Stimulated activated CD4-positive, alpha-beta T cell treated with anti-CD3 and anti-CD28 coated beads, Interleukin-4, amount 100 ng/mL, for 48 hours (primary cell): Measurements from ENCODE around the gene CORIN.
"Not testable (repeated sequence)": the region's sequence is repeated elsewhere in the genome, so short reads cannot be mapped to it uniquely, and the experiment has no call there.

ENCODE experiments used
- DNase-seq, 2 donors: peaks; one replicate each; pipeline ENCODE4 v3.0.0-alpha.2; 2020; ENCODE audit warnings: low read depth in 2 of 2

CORIN gene

GRCh38 chr4:47721485-47721884, 116.4 kb downstream of the CORIN start:
- DNase-seq = no peak

- DNase-seq = no peak
These were observed 117.1 kb downstream of the CORIN start for GRCh38 chr4:47720787-47721186.

GRCh38 chr4:47719576-47719975, 118.3 kb downstream of the CORIN start:
- DNase-seq = no peak

GRCh38 chr4:47718696-47719095, 119.2 kb downstream of the CORIN start:
- no peak for DNase-seq

- no peak for DNase-seq
These were observed 120.7 kb downstream of the CORIN start for GRCh38 chr4:47717188-47717587.

GRCh38 chr4:47715716-47716416, 122.0 kb downstream of the CORIN start:
- DNase-seq = no peak

GRCh38 chr4:47714269-47714668, 123.6 kb downstream of the CORIN start:
- DNase-seq = no peak

- DNase-seq = no peak
These were observed 124.6 kb downstream of the CORIN start for GRCh38 chr4:47713129-47713834.

DNA sequence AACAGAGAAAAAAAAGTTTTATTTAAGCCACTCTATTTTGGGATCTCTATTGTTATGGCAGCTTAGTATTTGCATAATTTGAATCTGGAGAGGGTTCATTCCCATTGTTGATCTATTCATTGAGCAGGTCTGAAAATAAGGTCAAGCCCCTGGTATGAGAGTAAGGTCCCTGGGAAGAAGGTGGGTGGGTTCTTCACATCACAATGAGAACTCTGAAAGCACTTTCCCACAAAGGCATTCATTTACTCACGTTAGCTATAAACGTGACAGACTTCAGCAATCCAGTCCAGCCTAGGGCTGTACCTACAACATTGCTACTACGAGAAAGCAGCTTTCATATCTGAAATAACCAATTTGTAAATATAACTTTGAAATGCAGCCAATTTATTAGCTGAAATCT, 126.2 kb downstream of the CORIN start:
- DNase-seq = no peak

GRCh38 chr4:47711183-47711582, 126.7 kb downstream of the CORIN start:
- no peak for DNase-seq

DNA sequence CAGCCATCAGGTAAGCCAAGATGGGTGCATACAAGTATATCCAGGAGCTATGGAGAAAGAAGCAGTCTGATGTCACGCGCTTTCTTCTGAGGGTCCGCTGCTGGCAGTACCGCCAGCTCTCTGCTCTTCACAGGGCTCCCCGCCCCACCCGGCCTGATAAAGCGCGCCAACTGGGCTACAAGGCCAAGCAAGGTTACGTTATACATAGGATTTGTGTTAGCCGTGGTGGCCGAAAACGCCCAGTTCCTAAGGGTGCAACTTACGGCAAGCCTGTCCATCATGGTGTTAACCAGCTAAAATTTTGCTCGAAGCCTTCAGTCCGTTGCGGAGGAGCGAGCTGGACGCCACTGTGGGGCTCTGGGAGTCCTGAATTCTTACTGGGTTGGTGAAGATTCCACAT, 131.5 kb downstream of the CORIN start:
- not testable (repeated sequence) for DNase-seq

DNA sequence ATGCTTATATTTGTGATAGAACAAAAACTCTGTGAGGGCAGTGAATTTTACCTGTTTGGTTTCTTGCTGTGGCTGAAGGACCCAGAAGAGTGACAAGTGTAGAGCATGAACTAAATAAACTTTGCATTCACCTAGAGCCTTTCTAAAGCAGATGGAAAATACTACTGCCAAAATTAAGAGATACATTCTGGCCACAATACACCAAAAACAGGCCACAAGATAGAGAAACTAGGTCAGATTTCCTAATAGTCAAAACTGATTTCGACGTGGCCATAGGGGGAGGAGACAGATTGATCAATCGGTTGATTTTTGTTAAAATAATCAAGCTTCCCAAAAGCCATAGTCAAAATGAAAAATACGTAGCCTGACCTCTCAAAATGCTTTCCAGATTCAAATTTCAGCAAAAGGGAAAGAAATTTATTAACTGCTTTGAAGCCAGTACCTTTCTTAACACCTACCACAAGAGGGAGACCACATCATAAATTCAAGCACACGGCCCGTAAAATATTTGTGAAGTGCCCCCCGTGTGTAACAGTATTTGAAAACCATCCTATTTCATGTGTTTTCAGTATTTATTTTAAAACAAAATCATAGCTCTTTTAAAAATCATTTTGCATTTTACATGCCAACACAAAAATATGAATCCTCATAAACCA, 132.4 kb downstream of the CORIN start:
- DNase-seq = no peak

DNA sequence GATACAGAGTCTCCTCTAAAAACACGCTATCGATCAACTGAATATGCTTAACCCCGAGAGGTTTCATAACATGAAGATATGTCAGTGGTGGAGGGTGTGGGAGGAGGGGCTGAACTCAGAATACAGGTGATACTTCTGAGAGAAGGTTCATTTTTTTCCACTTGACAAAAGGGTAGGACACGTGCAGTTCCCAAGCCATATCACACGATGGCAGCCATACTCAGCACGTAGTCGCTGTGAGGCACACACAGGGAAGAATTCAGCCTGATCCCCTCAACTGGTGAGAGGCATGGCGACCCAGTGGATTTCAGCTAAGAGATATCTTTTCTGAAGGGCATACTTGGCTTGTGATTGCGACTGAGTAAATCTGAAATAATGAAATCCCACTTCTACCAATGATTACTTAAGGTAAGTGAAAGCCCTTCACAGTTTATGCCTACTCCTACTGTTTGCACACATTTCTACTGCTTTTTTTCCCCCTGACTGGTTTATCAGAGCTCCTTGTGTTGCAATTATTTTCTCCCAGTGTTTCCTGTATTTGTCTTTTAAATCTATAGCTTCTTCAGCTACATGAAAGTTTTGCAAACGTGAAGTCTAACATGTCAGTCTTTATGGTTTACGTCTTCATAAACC, 133.1 kb downstream of the CORIN start:
- DNase-seq = no peak

GRCh38 chr4:47703956-47704355, 133.9 kb downstream of the CORIN start:
- DNase-seq = no peak

DNA sequence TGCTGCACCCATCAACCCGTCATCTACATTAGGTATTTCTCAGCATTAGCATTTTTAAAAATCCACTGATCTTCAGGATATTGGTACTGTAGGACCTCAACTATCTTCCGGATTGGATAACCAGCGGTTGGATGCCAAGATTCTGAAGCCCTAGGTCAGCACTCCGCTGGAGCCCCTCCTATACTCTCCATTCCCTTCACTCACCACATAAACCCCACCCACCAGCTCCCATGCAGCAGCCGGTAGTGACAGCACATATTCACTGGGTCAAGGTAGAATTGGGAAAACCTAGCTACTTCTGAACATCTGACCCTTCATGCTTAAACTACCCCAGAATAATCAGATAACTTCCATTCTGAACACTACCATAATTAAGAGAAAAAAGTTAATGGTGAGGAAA, 134.9 kb downstream of the CORIN start:
- DNase-seq = no peak

DNA sequence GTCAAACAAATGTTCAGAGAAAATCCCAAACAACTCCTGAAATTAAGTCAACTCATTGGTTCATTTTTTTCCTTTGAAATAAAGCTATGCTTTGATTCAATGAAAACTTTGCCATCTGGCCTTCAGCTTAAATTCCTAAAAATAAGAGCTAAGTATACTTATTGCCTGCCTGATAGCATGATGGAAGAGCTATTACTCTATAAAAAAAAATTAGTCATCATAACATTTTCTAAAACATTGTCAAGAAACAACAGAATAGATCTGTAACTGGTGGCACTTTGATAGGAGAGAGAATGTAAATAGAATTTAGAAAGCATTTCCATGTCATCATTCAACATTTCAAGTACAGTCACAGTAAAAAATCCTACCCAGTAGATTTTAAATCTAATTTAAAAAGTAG, 136.6 kb downstream of the CORIN start:
- no peak for DNase-seq

DNA sequence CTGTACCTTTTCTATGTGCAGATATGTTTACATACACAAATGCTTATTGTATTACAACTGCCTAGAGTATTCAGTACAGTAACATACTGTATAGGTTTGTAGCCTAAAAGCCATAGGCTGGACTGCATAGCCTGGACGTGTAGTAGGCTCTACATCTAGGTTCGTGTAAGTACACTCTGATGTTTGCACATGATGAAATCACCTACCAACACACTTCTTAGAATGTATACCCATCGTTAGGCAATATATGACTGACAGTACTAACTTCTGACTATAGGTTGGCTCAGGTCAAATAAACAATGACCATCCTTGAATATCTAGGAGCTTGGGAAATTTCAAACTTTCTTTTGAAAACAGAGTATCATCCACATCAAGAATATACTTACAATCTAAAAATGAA, 139.0 kb downstream of the CORIN start:
- DNase-seq = no peak

DNA sequence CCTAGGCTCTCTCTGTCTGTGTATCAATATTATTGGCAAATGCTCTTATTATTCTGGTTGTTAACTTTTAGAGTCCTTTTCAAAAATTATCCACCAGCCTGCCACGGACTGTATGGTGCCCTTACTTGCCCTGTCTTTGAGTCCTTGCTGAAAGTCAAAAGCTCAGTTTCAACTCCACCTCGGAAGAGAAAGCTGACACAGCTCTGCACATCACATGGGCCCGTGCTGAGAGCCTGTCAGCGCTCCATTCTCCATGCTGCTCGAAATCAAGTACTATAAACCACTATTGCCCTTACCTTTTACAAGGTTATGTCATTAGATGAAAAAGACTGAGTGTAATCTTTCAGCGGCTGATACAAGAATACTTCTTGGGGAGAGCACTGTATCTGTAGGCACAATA, 141.0 kb downstream of the CORIN start:
- no peak for DNase-seq

- no peak for DNase-seq
These were observed 142.6 kb downstream of the CORIN start for GRCh38 chr4:47695260-47695659.

- no peak for DNase-seq
These were observed 143.5 kb downstream of the CORIN start for GRCh38 chr4:47694322-47694721.

GRCh38 chr4:47692691-47693090, 145.2 kb downstream of the CORIN start:
- DNase-seq = no peak

DNA sequence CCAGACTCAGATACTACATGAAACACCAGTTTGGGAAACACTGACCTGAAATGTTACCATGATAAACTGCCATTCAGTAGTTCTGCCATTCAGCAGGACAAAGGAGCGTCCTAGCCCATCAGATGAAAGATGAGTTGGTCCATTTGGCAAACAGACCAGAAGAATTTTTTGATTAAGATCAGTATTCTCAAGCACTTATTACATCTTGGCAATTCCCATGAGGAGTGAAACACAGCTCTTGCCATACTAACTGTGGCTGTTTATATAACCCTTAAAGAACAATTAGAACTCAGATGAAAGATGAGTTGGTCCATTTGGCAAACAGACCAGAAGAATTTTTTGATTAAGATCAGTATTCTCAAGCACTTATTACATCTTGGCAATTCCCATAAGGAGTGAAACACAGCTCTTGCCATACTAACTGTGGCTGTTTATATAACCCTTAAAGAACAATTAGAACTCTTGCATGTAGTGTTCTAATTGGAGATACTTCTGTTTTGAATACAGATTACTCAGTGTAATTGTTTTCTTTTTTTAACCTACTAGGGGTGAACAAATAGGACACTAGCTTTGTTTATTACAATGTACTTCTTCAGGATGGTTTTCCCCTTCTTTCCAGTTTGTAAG, 146.0 kb downstream of the CORIN start:
- DNase-seq = not testable (repeated sequence)
